HG03565 (cell line): ENCODE measurements around the gene MED16.
A peak's percentile ranks its signal among the peaks of the same experiment; 100 is the strongest.

Source experiments
- ATAC-seq: cut with Tn5 transposase; IDR thresholded peaks from one replicate; pipeline ENCODE4 v1.9.1; 2021; ENCODE audit warnings: mild to moderate bottlenecking, moderate library complexity; ENCODE audit not compliant: unreplicated experiment

The MED16 gene

DNA sequence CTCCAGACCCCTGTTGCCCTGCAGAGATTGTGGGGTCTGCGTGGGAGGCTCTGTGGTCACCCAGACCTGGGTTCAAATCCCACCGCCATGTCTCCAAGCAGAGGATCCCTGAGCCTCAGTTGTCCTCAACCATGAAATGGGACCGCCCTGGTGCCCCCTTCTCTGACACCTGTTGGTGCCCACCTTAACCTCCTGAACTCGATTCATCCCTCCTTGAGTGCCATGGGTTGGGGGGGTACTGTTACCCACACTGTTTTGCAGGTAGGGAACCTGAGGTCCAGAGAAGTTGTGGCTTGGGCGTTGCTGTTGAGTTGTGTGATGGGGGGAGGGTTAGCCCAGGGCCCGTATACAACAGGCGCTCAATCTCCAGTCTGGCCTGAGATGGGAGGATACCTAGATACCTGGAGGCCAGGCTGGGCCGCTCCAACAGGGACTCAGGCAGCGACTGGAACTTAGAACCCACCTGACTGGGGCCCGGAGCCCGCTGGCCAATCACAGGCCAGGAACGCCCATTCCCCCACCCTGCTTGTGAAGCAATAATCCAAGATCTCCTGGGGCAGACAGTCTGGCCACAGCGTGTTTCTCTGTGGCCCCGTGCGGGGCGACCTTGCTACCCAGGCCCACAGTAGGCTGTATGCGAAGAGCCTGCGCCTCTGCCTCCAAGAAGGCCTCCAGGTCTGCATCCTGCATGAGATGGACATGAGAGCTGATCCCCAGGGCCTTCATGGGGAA, 35.6 kb upstream of the MED16 start:
- no peak for ATAC-seq

DNA sequence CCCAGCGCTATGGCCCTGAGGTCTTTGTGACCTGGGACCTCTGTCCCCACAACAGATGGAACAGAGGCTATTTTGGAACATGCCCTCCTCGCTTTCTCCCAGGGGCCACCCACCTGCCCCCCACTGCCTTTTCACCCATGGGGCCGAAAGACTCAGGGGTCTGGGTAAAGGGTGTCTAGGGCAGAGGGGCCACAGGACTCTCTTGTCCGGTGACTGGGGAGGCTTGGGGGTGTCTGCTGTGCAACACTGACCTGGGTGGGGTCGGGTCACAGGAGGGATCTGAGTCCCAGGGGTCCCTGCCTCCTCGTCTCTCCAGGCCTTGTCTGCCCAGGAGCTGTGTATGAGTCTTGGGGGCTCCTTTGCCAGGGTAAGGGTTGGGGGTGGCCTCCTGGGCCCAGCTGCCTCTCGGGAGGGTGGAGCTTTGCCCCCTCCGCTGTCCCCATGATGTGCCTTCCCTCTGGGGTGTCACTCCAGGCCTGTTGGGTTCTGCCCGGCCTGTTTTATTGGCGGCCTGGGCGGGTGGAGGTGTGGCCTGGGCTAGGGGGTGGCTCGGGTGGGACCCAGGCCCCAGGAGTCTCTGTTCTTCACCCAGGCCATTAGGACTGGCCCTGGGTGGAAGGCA, 34.9 kb upstream of the MED16 start:
- ATAC-seq = no peak

DNA sequence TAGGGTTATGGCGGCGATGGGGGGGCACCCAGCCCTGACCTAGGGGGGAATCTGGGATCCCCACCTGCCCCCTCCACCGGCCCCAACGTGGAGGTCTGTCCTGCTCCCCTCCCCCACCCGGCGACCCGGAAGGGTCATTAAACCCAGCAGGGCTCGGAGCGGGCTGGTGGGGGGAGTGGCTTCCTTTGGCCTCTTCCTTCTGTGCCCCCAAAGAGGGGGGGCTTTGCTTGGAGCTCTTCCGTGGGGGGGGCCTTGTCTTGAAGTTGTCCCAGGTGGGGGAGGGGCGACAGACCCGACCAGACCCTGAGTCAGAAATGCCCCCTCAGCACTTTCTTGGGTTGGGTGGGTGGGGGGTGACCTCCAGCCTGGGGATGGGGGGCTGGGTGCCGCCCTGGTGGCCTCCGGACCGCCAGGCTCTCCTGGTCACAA, 34.4 kb upstream of the MED16 start:
- no peak for ATAC-seq

GRCh38 chr19:926589-927350, 33.8 kb upstream of the MED16 start:
- ATAC-seq = no peak

- no peak for ATAC-seq
Observed at GRCh38 chr19:926323-926588, 33.3 kb upstream of the MED16 start.

DNA sequence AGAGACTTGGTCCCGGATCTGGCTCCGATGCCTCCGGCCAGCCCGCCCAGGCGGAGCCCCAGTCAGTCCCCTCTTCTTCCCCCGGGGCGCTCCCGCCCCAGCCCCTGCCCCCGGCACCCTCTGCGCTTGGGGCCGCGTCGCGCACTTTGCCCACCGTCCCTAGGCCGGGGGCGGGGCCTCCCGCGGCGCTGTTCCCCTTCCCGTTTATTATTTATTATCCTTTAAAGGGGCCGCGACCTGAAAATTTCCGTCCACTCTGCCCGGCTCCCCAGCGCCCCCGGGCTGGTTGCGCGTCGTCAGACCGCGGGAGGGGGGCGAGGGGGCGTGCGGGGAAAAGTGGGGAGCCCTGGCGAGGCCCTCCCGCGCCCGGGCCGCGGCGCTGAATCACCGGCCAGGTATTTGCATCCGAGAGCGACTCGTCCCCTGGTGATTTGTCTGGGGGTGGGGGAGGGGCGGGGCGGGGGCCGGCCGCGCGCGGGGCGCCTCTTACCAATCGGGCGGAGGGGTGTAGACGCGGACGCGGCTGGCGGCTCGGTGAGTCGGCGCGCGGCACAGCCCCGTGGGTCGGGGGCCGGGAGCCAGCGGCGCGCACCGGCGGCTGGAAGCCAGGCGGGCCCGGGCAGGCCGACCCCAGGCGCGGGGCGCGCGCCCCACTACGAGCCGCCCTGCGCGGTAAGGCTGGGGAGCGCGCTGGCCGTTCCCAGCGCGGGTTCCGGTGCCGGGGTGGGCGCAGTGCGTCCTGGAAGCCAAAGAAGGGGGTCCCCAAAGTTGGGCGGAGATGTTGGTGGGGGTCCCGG, 32.7 kb upstream of the MED16 start, which contains the start of gene ARID3A:
Gene ARID3A (plus strand): TSS at position 510 of the 797 bp plus-strand sequence. CDS start 3,494 bp downstream, outside the sequence.
- ATAC-seq = peak; percentile 43

DNA sequence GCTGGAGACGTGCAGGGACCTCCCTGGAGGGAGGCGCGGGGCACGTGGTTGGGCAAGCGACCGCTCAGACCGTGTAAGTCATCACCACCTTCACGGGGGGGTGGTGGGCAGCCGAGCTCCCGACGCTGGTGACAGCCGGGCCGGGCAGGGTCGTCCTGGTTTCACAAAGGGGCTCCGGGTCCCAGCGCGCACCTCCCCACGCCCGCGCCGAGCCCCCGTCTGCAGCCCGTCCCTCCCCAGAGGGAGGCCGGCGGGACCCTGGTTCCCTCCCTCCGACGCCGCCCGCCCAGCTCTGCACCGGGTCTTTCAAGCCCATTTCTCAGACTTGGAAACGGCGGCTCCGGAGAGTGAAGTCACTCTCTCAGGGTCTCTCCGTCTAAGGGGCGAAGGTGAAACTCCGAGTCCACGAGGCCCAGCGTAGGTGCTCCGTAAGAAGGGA, 32.1 kb upstream of the MED16 start:
- ATAC-seq = peak; percentile 32

- no peak for ATAC-seq
Observed at GRCh38 chr19:924553-925086, 31.6 kb upstream of the MED16 start.

GRCh38 chr19:920051-920864, 27.3 kb upstream of the MED16 start:
- ATAC-seq = no peak

- no peak for ATAC-seq
Observed at GRCh38 chr19:919199-920050, 26.4 kb upstream of the MED16 start.

DNA sequence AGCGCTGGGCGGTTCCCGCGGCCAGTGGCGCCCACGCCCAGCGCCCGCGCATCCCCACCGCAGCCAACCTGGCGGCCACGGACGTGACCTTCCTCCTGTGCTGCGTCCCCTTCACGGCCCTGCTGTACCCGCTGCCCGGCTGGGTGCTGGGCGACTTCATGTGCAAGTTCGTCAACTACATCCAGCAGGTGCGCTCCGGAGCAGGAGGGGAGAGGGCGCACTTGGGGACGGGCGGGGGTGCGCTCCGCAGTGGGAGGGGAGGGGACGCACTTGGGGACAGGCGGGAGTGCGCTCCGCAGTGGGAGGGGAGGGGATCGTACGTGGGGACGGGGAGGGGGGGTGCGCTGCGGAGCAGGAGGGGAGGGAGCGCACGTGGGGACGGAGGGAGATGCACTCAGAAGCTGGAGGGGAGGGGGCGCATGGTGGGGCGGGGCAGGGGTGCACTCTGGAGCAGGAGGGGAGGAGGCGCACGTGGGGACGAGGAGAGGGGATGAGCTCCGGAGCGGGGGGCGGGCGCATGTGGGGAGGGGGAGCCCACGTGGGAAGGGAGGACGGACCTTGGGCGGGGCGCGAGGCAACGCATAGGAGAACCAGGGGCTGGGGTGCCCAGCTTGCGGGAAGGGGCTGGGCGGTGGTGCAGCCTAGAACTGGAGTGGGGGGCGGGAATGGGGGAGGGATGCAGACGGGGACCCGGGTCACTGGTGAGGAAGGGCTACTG, 25.7 kb upstream of the MED16 start:
- no peak for ATAC-seq

- ATAC-seq = no peak
Observed at GRCh38 chr19:918152-918437, 25.1 kb upstream of the MED16 start.

DNA sequence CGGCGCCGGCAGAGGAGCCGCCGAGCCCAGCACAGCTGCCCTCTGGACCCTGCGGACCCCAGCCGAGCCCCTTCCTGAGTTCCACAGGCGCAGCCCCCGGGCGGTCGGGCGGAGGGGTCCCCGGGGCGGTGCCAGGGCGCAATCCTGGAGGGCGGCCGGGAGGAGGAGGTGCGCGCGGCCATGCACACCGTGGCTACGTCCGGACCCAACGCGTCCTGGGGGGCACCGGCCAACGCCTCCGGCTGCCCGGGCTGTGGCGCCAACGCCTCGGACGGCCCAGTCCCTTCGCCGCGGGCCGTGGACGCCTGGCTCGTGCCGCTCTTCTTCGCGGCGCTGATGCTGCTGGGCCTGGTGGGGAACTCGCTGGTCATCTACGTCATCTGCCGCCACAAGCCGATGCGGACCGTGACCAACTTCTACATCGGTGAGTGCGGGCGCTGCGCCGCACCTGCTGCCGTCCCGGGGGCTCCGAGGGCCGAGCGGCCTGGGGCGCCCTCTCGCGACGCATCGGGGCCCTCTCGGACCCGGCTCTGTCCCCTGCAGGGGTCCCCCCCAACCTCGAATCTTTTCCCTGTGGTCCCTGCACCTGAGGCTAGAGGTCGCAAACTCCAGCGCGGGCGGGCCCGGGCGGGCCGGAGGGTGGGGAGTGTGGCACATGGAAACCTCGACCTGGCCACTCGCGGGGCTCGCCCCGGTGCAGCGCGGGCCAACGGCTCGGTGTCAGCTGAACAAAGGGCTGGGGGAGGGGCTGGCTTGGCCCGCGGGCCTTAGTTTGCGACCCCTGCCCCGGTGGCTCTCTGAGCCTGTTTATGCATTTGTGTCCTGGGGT, 24.6 kb upstream of the MED16 start, which contains the start of gene KISS1R:
Gene KISS1R (plus strand): TSS at position 11 of the 829 bp plus-strand sequence. CDS start 170 bp downstream, at position 181.
- ATAC-seq = no peak

GRCh38 chr19:916645-917322, 23.8 kb upstream of the MED16 start:
- no peak for ATAC-seq

GRCh38 chr19:913080-913748, 20.2 kb upstream of the MED16 start, which contains the start of gene R3HDM4:
TSS of gene R3HDM4 (minus strand) at chr19:913219. CDS start at chr19:913157, 62 bp downstream.
- no peak for ATAC-seq
